ENCODE data around the gene STUB1.

The STUB1 gene

GRCh38 chr16:667780-668518 lies 12.3 kb upstream of the STUB1 start, which contains the start of gene RHOT2:
TSS of gene RHOT2 (plus strand) at chr16:668132. CDS start at chr16:668200, 68 bp downstream.
- DNase-seq = peak; percentile 94

GRCh38 chr16:668519-669171 lies 11.6 kb upstream of the STUB1 start:
- DNase-seq = no peak

- DNase-seq = no peak
These were observed 10.5 kb upstream of the STUB1 start for GRCh38 chr16:669666-670065.

- DNase-seq = no peak
These were observed 9.5 kb upstream of the STUB1 start for GRCh38 chr16:670485-671352.

- DNase-seq = no peak
These were observed 8.7 kb upstream of the STUB1 start for GRCh38 chr16:671353-672131.

- DNase-seq = no peak
These were observed 7.8 kb upstream of the STUB1 start for GRCh38 chr16:672371-672770.

- no peak for DNase-seq
These were observed 7.4 kb upstream of the STUB1 start for GRCh38 chr16:672851-673250.

- no peak for DNase-seq
These were observed 6.7 kb upstream of the STUB1 start for GRCh38 chr16:673399-673991.

GRCh38 chr16:674214-674881 lies 5.9 kb upstream of the STUB1 start:
- DNase-seq = no peak

- no peak for DNase-seq
These were observed 5.0 kb upstream of the STUB1 start, which contains the start of gene RHBDL1 for GRCh38 chr16:674968-675883. TSS of gene RHBDL1 (plus strand) at chr16:675671. CDS start at chr16:675791, 120 bp downstream.

- DNase-seq = no peak
These were observed 4.2 kb upstream of the STUB1 start for GRCh38 chr16:675884-676564.

GRCh38 chr16:676565-676902 lies 3.7 kb upstream of the STUB1 start:
- DNase-seq = no peak

- DNase-seq = no peak
These were observed 3.3 kb upstream of the STUB1 start for GRCh38 chr16:676913-677312.

GRCh38 chr16:677316-678190 lies 2.7 kb upstream of the STUB1 start:
- no peak for DNase-seq

- no peak for DNase-seq
These were observed 1.9 kb upstream of the STUB1 start for GRCh38 chr16:678209-678857.

GRCh38 chr16:678858-679813 lies 1.1 kb upstream of the STUB1 start:
- peak; percentile 55 for DNase-seq

- no peak for DNase-seq
These were observed 375 bp downstream of the STUB1 start for GRCh38 chr16:680625-680945.
